GM18519 (cell line): ENCODE measurements around the gene WIPF2.
A peak's percentile ranks its signal among the peaks of the same experiment; 100 is the strongest.

ENCODE experiments used
- ATAC-seq: cut with Tn5 transposase; IDR thresholded peaks from one replicate; pipeline ENCODE4 v1.9.1; 2021; ENCODE audit warnings: mild to moderate bottlenecking, moderate library complexity; ENCODE audit not compliant: unreplicated experiment, low FRiP score

WIPF2 gene

DNA sequence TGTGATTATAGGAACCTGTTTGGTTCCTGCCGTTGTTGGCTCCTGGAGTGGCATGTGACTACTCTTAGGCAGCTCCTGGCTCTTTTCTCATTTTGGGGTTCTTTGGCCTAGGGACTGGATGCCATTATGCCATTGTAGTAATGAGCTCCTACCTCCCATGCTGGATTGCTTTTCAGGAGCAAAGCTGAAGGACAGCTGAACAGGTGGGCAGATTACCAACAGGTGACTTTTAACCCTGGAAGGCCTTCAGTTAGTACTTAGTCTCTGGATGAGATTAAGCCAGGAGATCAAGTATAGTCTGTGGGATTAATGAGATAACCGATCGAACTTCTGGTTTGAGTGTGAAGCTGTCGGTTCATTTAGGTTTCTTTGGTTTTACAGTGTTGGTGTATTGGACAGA is 25.2 kb downstream of the WIPF2 start:
- no peak for ATAC-seq

DNA sequence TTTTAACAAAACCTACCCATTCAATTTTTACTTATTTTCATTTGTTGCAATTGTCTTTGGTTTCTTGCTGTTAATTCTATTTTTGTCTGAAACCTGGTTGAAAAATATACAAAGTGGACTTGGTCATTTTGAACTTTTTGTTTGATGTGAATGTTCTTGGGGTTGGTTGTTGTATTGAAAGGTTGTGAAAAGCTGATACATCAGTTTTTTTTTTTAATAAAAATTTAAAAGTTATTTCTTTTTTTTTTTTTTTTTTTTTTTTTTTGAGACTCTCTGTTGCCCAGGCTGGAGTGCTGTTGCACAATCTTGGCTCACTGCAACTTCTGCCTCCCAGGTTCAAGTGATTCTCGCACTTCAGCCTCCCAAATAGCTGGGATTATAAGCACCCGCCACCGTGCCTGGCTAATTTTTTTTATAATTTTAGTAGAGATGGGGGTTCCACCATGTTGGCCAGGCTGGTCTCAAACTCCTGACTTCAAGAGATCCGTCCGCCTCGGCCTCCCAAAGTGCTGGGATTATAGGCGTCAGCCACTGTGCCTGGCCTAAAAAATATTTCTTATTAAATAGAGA is 28.9 kb downstream of the WIPF2 start:
- ATAC-seq = no peak

DNA sequence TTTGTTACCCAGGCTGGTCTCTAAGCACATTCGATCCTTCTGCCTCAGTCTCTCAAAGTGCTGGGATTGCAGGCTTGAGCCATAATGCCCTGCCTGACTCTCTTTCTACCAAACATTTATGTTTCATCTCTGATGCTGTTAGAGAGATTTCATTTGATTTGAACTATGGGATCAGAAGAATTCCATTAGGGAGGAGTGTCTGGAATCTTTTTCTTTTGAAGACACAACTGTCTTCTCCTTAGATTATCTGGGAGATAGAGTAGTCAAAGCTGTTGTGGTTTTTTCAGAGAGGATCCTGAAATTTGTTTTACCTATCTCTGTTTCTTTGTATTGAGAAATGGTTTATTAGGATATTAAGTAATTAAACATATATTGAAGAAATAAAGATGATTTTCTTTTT is 29.4 kb downstream of the WIPF2 start:
- ATAC-seq = no peak

DNA sequence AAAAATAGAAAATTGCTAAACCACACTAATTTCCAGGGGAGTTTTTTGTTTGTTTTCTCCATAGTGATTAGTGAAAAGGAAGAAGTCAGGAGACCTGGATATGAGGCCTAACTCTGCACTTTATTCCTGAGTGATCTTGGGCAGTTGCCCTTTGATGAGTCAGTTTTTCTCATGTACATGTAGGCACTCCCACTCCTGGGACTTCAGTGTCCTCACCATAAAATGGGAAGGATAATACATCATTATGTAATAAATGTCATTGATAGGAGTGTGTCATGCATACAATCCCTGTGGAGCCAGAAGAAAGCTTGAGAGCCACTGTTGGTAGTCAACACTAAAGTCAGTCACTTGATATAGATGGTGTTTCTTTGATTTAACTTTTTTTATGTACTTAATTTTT is 32.5 kb downstream of the WIPF2 start:
- ATAC-seq = no peak

DNA sequence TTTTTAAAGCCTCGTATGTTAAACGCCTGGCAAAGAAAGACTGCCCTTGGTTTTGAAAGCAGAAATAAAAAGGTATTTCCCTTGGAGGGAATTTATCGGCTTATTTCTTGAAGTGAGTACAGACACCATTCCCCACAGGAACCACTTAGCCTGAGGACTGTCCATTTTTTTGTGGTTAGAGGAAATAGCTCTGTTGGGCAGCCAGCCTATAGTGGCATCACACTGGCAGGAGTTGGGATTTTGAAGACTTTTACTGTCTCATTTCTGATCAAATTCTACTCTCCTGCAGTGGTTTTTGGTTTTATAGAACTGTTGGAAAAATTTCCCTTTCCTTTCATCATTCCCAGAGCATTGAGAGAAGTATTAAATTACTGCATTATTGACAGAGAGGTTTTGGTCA is 34.5 kb downstream of the WIPF2 start:
- ATAC-seq = no peak

DNA sequence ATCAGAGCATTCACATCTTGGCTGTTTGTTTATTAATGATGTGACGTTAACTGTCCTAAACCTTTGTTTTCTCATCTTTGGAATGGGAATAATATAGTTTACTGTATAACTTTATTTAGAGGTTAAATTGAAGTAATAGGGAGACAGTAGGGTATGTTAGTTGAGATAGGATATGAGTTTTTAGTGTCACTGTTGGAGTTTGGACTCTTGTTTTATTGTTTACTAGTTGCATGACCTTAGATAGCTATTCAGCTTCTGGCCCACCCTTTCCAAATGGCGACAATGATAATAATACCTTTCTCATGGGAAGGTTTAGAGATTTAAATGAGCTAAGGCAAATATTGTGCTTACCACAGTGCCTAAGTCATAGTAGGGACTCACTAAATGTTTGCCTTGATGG is 40.4 kb downstream of the WIPF2 start:
- ATAC-seq = no peak

DNA sequence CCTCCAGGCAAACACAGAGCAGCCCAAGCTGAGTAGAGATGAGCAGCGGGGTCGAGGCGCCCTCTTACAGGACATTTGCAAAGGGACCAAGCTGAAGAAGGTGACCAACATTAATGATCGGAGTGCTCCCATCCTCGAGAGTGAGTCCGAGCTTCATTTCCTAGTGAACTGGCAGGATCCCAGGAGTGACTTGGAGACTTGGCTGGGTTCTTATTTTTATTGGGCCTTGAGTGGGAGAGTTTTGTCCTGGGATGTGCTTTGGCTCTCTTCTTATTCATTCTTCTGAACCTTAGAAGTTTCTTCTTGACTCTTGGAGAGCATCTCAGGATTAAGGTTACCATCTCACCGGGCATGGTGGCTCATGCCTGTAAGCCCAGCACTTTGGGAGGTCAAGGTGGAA is 41.4 kb downstream of the WIPF2 start:
- ATAC-seq = no peak

DNA sequence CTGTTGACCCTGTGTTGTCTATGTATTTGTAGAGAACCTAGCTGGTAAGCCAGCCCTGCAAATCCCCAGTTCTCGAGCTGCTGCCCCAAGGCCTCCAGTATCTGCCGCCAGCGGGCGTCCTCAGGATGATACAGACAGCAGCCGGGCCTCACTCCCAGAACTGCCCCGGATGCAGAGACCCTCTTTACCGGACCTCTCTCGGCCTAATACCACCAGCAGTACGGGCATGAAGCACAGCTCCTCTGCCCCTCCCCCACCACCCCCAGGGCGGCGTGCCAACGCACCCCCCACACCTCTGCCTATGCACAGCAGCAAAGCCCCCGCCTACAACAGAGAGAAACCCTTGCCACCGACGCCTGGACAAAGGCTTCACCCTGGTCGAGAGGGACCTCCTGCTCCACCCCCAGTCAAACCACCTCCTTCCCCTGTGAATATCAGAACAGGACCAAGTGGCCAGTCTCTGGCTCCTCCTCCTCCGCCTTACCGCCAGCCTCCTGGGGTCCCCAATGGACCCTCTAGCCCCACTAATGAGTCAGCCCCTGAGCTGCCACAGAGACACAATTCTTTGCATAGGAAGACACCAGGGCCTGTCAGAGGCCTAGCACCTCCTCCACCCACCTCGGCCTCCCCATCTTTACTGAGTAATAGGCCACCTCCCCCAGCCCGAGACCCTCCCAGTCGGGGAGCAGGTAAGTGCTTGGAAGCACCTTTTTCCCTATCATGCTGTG is 45.5 kb downstream of the WIPF2 start:
- ATAC-seq = no peak

DNA sequence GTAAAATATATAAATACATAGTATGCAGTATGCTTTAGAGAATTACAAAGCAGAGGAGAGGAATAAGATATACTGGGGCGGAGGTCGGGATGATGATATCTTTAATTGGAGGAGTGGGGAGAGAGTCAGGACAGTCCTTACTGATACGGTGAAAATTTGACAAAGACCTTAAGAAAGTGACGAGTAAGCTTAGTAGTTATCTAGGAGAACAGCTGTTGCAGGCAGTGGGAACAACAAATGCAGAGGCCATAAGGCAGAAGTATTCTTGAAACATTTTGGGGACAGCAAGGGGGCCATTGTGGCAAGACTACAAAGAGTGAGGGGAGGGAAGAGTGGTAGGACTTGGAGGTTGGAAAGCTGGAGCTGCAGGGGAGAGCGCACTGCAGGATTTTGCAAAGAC is 46.2 kb downstream of the WIPF2 start:
- no peak for ATAC-seq

DNA sequence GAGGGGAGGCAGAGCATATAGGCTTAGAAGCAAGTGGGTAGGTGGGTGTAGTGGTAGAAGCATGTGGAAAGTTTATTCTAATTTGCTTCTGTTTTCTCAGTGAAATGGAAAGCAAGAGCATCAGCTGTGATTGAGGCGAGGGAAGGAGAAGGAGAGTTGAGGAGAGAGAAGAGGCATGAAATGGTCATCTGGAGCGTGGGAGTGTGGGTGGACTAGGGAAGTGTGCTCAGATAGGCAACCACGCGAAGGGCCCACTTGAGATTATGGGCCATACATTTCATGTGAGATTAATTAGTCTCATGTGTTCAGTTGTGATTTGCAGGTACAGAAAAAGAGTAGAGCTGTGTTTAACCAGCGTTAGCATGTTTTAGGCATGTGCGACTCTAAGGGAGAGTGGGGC is 47.8 kb downstream of the WIPF2 start:
- ATAC-seq = no peak

DNA sequence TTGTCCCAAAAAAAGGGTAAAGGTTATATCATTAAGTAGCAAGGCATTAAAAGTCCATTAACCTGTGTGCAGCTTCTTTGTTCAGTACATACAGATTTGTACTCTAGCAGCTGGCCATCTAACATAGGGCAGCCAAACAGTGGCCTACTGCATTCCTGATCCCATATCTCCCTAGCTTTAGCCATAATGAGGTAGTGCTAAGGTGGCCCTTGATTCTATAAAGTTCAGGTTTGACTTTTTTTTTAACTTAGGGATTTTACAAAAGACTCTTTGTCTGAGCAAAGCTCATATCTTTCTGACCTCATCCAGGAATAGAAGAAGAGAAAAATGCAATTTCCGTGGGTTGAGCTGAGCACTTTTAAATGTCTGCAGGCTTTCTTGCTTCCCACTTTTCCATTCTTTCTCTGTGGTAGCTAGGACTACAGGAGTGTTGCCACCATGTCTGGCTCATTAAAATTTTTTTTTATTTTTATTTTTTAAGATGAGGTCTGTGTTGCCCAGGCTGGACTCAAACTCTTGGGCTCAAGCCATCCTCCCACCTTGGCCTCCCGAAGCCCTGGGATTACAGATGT is 49.1 kb downstream of the WIPF2 start:
- no peak for ATAC-seq

DNA sequence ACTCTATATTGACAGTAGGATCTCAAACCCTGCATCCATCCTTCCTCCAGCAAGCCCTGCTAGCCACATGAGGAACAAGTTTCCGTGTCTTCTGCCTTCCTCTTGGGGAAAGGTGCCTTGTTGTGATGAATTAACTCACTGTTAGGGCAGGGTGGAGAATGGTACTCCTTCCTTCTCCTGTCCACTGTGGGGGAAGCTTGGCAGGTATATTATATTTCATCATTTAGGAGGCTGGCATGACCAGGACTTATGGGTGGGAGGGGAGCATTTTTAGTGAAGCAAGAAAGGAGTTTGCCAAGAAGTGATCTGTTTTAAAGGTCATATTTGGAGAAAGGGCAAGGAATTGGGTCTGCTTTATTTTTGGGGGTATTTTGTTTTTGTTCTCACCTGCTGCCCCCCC is 59.3 kb downstream of the WIPF2 start:
- ATAC-seq = no peak

DNA sequence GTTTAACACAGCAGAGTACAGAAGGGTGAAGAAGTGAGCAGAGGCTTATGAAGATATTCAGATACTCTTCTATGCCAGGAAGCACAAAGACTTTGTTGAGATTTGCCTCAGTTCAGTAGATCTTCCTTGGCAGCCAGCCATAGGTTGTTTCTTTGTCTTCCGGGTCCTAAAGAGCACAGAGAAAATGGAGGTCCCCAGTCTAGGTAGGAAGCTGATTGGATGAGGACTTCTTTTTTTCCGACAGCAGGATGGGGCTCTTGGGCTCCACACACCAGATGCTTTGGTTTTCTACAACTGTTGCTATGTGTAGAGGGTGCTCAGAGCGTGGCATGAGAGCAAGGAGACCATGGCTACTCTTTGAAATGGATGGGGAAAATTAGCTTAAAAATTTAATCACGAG is 60.3 kb downstream of the WIPF2 start:
- ATAC-seq = no peak

DNA sequence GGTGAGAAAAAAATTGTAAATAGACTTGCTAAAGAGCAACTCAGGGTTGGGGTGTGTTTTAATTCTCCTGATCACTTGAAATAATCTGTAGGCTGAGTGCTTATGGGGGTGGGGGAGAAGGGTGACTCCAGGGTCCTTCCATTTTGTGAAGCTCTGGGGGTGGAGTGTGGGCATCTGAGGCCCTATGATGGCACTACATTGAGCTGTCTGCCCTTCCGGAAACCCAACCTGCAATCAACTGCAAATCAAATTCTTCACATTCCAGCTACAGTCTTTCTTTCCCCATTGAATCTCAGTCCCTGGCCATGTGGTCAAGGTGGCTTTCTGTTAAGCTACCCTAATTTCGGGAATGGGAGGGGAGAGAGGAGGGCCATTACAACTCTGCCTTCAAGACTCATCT is 62.6 kb downstream of the WIPF2 start:
- no peak for ATAC-seq

DNA sequence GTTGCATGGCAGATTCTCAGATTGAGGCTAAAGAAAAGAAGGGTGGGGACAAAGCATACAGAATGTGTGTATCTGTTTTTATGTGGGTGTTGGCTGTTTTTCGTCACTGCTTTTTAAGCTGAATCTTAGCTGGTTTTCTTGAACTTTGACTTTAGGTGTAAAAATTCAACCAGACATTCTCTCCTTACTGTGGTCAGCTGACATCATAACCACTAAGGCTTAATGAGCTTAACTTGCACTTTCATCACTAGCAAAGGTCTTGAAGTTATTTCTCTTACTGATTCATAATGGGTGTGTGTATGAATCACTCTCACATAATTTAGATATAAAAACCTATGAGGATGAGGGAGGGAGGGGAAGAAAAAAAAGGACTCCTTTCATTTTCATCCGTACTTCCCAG is 64.6 kb downstream of the WIPF2 start:
- ATAC-seq = no peak

DNA sequence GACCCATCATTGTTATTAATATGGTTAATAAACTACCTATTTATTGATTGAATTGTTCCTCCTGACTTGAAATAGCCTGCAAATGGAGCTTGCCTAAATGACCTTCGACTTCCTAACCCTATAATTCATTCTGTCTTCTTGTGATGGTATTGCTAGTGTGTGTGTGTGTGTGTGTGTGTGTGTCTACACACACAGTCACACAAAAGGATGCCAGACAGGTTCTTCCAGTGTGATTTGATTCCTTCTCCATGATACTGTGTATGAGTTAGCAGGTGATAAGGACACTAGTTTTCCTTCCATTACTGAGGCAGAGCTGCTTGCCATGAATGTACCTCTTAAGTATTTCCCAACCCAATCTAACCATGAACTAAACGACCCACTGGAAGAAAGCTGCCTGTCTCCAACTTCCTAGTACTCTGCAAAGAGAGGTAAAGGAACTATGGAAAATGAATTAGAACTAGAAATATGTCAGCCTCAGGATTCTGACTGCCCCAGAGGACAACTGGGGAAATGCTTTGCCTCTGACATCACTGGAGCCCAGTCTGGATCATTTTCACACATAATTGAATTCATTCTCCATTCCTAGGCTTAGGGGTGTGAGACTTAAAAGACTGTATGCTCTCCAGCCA is 65.1 kb downstream of the WIPF2 start:
- no peak for ATAC-seq

DNA sequence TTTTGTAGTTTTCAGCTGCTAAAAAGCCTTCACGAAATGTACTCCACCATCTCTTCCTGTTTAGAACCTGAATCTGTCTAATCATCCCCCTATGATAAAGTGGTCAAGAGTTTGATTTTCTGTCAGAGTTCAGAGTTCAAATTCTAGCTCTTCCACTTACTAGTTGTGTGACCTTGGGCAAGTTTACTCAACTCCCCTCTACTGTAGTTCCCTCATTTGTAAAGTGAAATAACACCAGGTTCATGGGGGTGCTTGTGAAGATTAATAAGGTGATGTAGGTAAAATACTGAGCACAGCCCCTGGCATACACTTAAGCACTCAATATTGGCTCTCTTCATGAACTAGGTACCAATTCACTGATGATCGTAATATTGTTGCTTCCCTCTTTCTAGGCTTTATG is 67.4 kb downstream of the WIPF2 start:
- ATAC-seq = no peak

DNA sequence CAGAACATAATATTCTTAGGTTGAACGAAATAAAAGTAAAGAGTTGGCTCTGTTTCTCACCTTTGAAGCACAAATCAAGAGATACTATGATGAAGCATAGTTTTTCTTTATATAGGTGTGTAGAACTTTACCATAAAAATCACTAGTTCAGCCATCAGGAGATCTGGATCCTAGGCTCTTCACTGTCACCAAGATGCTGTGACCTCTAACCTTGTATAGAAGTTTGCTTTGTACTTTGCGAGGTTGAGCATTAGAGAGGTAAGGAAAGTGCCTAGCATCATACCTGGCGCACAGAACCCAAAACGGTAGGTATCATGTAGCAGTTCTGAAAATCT is 68.0 kb downstream of the WIPF2 start:
- no peak for ATAC-seq

DNA sequence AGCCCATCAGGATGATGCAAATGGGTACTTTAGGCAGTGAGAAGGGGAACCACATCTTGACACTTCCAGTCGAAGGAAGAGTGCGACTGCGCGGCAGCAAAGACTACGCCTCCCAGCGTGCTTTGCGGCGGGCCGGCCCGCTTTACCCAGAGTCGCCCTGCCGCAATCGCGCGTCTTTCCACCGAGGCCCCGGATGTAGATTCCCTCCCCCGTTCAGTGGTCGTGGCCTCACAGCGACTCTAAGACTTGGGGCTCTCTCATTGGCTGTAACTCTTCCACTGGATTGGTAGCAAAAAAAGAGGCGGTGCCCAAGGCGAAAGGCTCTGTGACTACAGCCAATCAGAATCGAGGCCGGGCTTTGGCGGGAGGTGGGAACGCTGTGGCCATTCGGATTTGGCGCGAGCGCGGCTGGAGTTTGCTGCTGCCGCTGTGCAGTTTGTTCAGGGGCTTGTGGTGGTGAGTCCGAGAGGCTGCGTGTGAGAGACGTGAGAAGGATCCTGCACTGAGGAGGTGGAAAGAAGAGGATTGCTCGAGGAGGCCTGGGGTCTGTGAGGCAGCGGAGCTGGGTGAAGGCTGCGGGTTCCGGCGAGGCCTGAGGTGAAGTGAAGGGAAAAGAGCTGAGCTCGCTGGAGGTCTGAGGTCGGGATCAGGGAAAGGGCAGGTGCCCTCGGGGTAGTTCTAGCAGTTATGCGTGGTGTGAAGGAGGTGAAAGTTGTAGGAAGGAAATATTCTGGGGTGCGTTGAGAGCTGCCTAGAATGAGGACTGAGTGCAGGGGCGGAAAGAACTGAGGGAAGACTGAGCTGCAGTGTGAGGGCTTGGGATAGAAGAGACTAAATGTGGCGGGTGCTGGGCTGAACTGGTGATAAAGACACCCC is 68.6 kb downstream of the WIPF2 start, which contains the start of gene CDC6:
Gene CDC6, plus strand, starts transcription at position 386 of the 876 bp plus-strand sequence. CDS start 1,542 bp downstream, outside the sequence.
- ATAC-seq = peak; percentile 74

DNA sequence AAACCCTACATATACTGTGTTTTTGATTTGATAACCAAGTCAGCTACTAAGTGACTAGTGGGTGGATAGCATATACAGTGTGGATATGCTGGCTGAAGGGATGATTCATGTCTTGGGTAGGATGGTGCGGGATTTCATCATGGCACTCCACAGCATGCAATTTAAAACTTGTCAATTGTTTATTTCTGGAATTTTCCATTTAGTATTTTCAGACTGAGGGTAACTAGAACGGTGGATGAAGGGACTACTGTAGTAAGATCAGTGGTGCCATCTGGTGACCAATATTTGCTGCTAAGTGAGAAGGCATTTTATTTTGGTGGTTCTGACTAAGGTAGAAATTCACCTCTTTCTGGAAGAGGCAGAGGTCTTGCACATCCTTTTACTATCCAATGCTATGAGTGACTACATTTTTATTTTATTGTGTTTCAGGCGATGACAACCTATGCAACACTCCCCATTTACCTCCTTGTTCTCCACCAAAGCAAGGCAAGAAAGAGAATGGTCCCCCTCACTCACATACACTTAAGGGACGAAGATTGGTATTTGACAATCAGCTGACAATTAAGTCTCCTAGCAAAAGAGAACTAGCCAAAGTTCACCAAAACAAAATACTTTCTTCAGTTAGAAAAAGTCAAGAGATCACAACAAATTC is 71.7 kb downstream of the WIPF2 start:
- no peak for ATAC-seq
